Stimulated activated CD8-positive, alpha-beta memory T cell treated with anti-CD3 and anti-CD28 coated beads, Interleukin-2, amount 100 ng/mL, for 48 hours (primary cell): Measurements from ENCODE around the gene PRAMEF25.
"Not testable (repeated sequence)": the region's sequence is repeated elsewhere in the genome, so short reads cannot be mapped to it uniquely, and the experiment has no call there.

Experiments
- DNase-seq, 2 donors: peaks; one replicate each; pipeline ENCODE4 v3.0.0-alpha.2; 2020; ENCODE audit warnings: low read depth in 2 of 2

The PRAMEF25 gene

GRCh38 chr1:13070474-13070873, at the start of gene PRAMEF25:
Gene PRAMEF25, plus strand, starts transcription at chr1:13070774. Its CDS starts 2,920 bp downstream, at chr1:13073694.
- not testable (repeated sequence) for DNase-seq

- not testable (repeated sequence) for DNase-seq
Observed at GRCh38 chr1:13056475-13056874, 14.1 kb upstream of the PRAMEF25 start, which contains the start of gene PRAMEF27. Gene PRAMEF27, minus strand, starts transcription at chr1:13056575. Its CDS starts 2,916 bp downstream, at chr1:13053659.

GRCh38 chr1:13116754-13117153, 46.2 kb downstream of the PRAMEF25 start, which contains the start of gene HNRNPCL2:
Gene HNRNPCL2, minus strand, starts transcription at chr1:13116854. Its CDS starts 454 bp downstream, at chr1:13116400.
- not testable (repeated sequence) for DNase-seq
